Peyer's patch (tissue), 4 donors: Measurements from ENCODE around the gene PTPN4. TPM values are rescaled to one million over a fixed set of nuclear protein-coding genes. Genes with fewer than 3 reads are reported as not detected.

Experiments used
- DNase-seq, 3 donors: peaks; one replicate each; pipeline ENCODE4 v3.0.0-alpha.2; 2017 to 2019
- H3K27ac ChIP-seq, 4 donors: fragments of 200-600 bp; sonication (generic); one replicate each; pipeline ENCODE4 v1.5.1; 2016 to 2019
- H3K27me3 ChIP-seq, 2 donors: fragments of 200-600 bp; sonication (generic); one replicate each; pipeline ENCODE4 v1.5.1; 2019
- H3K36me3 ChIP-seq, 3 donors: fragments of 200-600 bp; sonication (generic); one replicate each; pipeline ENCODE4 v1.5.1; 2016 to 2019
- H3K4me1 ChIP-seq, 4 donors: fragments of 200-600 bp; sonication (generic); one replicate each; pipeline ENCODE4 v1.5.1; 2016 to 2019
- H3K4me3 ChIP-seq, 4 donors: fragments of 200-600 bp; sonication (generic); 1 replicate in 3 of 4; 2 replicates in 1 of 4; pipeline ENCODE4 v1.5.1; 2016 to 2019; ENCODE audit warnings: mild to moderate bottlenecking in 1 of 4
- H3K9me3 ChIP-seq, 4 donors: fragments of 200-600 bp; sonication (generic); one replicate each; pipeline ENCODE4 v1.5.1; 2016 to 2019; ENCODE audit warnings: mild to moderate bottlenecking in 1 of 4
- CTCF ChIP-seq, 6 experiments: fragments of 450-650 bp in 4 of 6; fragments of 200-600 bp in 2 of 6; sonication (generic) in 1 of 6; IDR thresholded peaks; one replicate each; pipeline ENCODE4 v1.5.1; 2017 to 2019; ENCODE audit warnings: antibody characterized with exemption in 6 of 6, mild to moderate bottlenecking in 3 of 6, moderate library complexity in 1 of 6
- POLR2A ChIP-seq, 2 donors: fragments of 450-650 bp; IDR thresholded peaks; one replicate each; pipeline ENCODE4 v1.5.1; 2017; ENCODE audit warnings: antibody characterized with exemption in 2 of 2, mild to moderate bottlenecking in 2 of 2, moderate library complexity in 2 of 2
- total RNA-seq, 4 donors: library from RNA; depleted of rRNA; stranded (reverse); fragments of >200 nt; gene quantifications; one replicate each; pipeline ENCODE4 v1.1.0, GENCODE V29; 2016

Gene PTPN4
- total RNA-seq, 4 donors from 2014 or later: 33.1 to 86.6 (median 43.5) TPM

GRCh38 chr2:119734047-119734446 lies 25.7 kb upstream of the PTPN4 start:
- no peak overlapping the region for H3K27ac ChIP-seq
- H3K4me1 ChIP-seq: no peaks in the 10 kb centered on the region
- TF ChIP-seq CTCF (IDR thresholded peaks at IDR 0.05): no peak
- TF ChIP-seq POLR2A (IDR thresholded peaks at IDR 0.05): no peak
- no peaks in the 10 kb centered on the region for H3K27me3 ChIP-seq
- no peak overlapping the region for H3K4me3 ChIP-seq
- no peaks in the 10 kb centered on the region for H3K36me3 ChIP-seq
- DNase-seq: peak in 1 of 3 donors; percentile 35
- H3K9me3 ChIP-seq: no peaks in the 10 kb centered on the region

GRCh38 chr2:119735565-119735964 lies 24.2 kb upstream of the PTPN4 start:
- no peak overlapping the region for H3K27ac ChIP-seq
- TF ChIP-seq POLR2A (IDR thresholded peaks at IDR 0.05): no peak
- TF ChIP-seq CTCF (IDR thresholded peaks at IDR 0.05): no peak
- H3K4me1 ChIP-seq: no peaks in the 10 kb centered on the region
- peak in 1 of 3 donors; percentile 34 for DNase-seq
- no peaks in the 10 kb centered on the region for H3K9me3 ChIP-seq
- no peaks in the 10 kb centered on the region for H3K36me3 ChIP-seq
- no peak overlapping the region for H3K4me3 ChIP-seq
- no peaks in the 10 kb centered on the region for H3K27me3 ChIP-seq

GRCh38 chr2:119736021-119736420 lies 23.7 kb upstream of the PTPN4 start:
- no peaks in the 10 kb centered on the region for H3K9me3 ChIP-seq
- no peak overlapping the region for H3K27ac ChIP-seq
- no peaks in the 10 kb centered on the region for H3K27me3 ChIP-seq
- H3K36me3 ChIP-seq: no peaks in the 10 kb centered on the region
- H3K4me3 ChIP-seq: no peak overlapping the region
- TF ChIP-seq POLR2A (IDR thresholded peaks at IDR 0.05): no peak
- no peak for TF ChIP-seq CTCF (IDR thresholded peaks at IDR 0.05)
- no peak for DNase-seq
- H3K4me1 ChIP-seq: no peaks in the 10 kb centered on the region

- peak in 1 of 3 donors; percentile 26 for DNase-seq
- Histone ChIP-seq H3K36me3 (no peaks in the 10 kb centered on the region), H3K4me1 (no peaks in the 10 kb centered on the region), H3K27ac (no peak overlapping the region), H3K4me3 (no peak overlapping the region), H3K9me3 (no peaks in the 10 kb centered on the region), H3K27me3 (no peaks in the 10 kb centered on the region)
- no peak for TF ChIP-seq POLR2A (IDR thresholded peaks at IDR 0.05)
- no peak for TF ChIP-seq CTCF (IDR thresholded peaks at IDR 0.05)
Observed at GRCh38 chr2:119739580-119740255, 20.0 kb upstream of the PTPN4 start.

- H3K4me3 ChIP-seq: no peak overlapping the region
- H3K36me3 ChIP-seq: no peaks in the 10 kb centered on the region
- no peaks in the 10 kb centered on the region for H3K9me3 ChIP-seq
- peak in 1 of 3 donors; percentile 8 for DNase-seq
- no peaks in the 10 kb centered on the region for H3K27me3 ChIP-seq
- H3K4me1 ChIP-seq: no peaks in the 10 kb centered on the region
- TF ChIP-seq CTCF (IDR thresholded peaks at IDR 0.05): no peak
- no peak for TF ChIP-seq POLR2A (IDR thresholded peaks at IDR 0.05)
- H3K27ac ChIP-seq: no peak overlapping the region
Observed at GRCh38 chr2:119741001-119741400, 18.7 kb upstream of the PTPN4 start.
